ENCODE measurements around the gene KIAA0513. TPM values are rescaled to one million over a fixed set of nuclear protein-coding genes. Genes with fewer than 3 reads are reported as not detected.

Gene KIAA0513
- total RNA-seq, 1 experiment from 2014 or later: 6.6 TPM

DNA sequence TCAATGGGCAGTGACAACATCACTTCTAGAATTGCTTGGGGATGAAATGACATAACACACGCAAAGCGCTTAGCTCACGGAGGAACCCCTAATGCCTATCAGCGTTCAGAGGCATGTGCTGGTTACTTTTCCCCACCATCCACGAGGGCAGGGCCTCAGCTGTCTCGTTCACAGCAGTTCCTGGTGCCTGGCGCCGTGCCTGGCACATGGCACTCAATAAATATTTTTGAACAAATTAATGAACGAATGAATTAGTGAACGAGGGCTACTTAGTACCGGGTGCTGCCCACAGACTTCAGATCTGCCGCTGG, 98.8 kb downstream of the KIAA0513 start:
- ChIA-PET CTCF (interaction anchor here (4.3 kb wide), 1 partner anchor 11 kb away, joined by 33 read pairs; no protein-coding TSS in a partner anchor), POLR2A (no interaction called here), RAD21 (ENCODE audit: low non-redundant PET in 1 of 2, low total read pairs in 2 of 2, uncharacterized antibody in 2 of 2, unreplicated experiment in 2 of 2) (no interaction called here)
- Histone ChIP-seq H3K9me2 (ENCODE audit: insufficient read depth) (no peaks in the 10 kb centered on the region), H3K4me3 (replicated peaks in 1 of 2; ENCODE audit: low read depth in 1 of 2, low read length in 2 of 2) (no peak overlapping the region), H4K20me1 (ENCODE audit: insufficient read depth) (no peaks in the 10 kb centered on the region), H2AFZ (ENCODE audit: low read depth, low read length, poor library complexity, severe bottlenecking) (no peak overlapping the region), H3K27me3 (ENCODE audit: insufficient read depth, low read length) (no peaks in the 10 kb centered on the region), H3K9me3 (ENCODE audit: control insufficient read depth in 1 of 2, insufficient read depth in 1 of 2, low read depth in 1 of 2, low read length in 2 of 2) (no peaks in the 10 kb centered on the region), H3K9ac (ENCODE audit: low read length) (no peak overlapping the region), H3K36me3 (ENCODE audit: control insufficient read depth in 1 of 2, insufficient read depth in 2 of 2, low read length in 2 of 2) (no peaks in the 10 kb centered on the region), H3K4me1 (ENCODE audit: control insufficient read depth in 1 of 2, insufficient read depth in 2 of 2, low read length in 2 of 2) (peaks cover 17 to 35% of the 10 kb centered on the region in 2 experiments), H3K27ac (ENCODE audit: low read depth, low read length) (no peak overlapping the region), H3K79me2 (ENCODE audit: insufficient read depth, low read length) (no peaks in the 10 kb centered on the region), H3K4me2 (ENCODE audit: low read length) (no peak overlapping the region)
- ATAC-seq: no peak
- intact Hi-C loops (cut with micrococcal nuclease): no loop called here
- DNase-seq (ENCODE audit: low read depth, low spot score): no peak
- TF ChIP-seq, protein P1, sequence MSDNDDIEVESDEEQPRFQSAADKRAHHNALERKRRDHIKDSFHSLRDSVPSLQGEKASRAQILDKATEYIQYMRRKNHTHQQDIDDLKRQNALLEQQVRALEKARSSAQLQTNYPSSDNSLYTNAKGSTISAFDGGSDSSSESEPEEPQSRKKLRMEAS (IDR thresholded peaks at IDR 0.05): no peak
- TF ChIP-seq ZFX (IDR thresholded peaks at IDR 0.05) (no peak), CEBPB (IDR thresholded peaks at IDR 0.05; ENCODE audit: low read depth) (no peak), POLR2A (IDR thresholded peaks at IDR 0.05; ENCODE audit: borderline replicate concordance, extremely low read depth, insufficient read depth, insufficient read length) (no peak), TCF7L2 (IDR thresholded peaks at IDR 0.05; ENCODE audit: borderline replicate concordance, extremely low read depth, insufficient read depth, insufficient read length) (no peak), SIN3A (IDR thresholded peaks at IDR 0.05; ENCODE audit: low read depth) (no peak), EZH2phosphoT487 (IDR thresholded peaks at IDR 0.05; ENCODE audit: borderline replicate concordance) (no peak), CBX3 (IDR thresholded peaks at IDR 0.05; ENCODE audit: low read depth) (no peak), RAD21 (IDR thresholded peaks at IDR 0.05; ENCODE audit: low read depth) (no peak), ZNF274 (IDR thresholded peaks at IDR 0.05; ENCODE audit: low read depth, low read length) (no peak), POLR2AphosphoS5 (IDR thresholded peaks at IDR 0.05; ENCODE audit: low read depth, low read length) (no peak), EZH2 (IDR thresholded peaks at IDR 0.05) (no peak), ELF1 (IDR thresholded peaks at IDR 0.05; ENCODE audit: borderline replicate concordance, low read depth) (no peak), FOSL1 (IDR thresholded peaks at IDR 0.05; ENCODE audit: low read depth) (no peak), YY1 (IDR thresholded peaks at IDR 0.05; ENCODE audit: extremely low read depth, insufficient replicate concordance, low read depth, low read length) (no peak), SRF (IDR thresholded peaks at IDR 0.05; ENCODE audit: low read depth) (no peak)
- TF ChIP-seq, protein P2, sequence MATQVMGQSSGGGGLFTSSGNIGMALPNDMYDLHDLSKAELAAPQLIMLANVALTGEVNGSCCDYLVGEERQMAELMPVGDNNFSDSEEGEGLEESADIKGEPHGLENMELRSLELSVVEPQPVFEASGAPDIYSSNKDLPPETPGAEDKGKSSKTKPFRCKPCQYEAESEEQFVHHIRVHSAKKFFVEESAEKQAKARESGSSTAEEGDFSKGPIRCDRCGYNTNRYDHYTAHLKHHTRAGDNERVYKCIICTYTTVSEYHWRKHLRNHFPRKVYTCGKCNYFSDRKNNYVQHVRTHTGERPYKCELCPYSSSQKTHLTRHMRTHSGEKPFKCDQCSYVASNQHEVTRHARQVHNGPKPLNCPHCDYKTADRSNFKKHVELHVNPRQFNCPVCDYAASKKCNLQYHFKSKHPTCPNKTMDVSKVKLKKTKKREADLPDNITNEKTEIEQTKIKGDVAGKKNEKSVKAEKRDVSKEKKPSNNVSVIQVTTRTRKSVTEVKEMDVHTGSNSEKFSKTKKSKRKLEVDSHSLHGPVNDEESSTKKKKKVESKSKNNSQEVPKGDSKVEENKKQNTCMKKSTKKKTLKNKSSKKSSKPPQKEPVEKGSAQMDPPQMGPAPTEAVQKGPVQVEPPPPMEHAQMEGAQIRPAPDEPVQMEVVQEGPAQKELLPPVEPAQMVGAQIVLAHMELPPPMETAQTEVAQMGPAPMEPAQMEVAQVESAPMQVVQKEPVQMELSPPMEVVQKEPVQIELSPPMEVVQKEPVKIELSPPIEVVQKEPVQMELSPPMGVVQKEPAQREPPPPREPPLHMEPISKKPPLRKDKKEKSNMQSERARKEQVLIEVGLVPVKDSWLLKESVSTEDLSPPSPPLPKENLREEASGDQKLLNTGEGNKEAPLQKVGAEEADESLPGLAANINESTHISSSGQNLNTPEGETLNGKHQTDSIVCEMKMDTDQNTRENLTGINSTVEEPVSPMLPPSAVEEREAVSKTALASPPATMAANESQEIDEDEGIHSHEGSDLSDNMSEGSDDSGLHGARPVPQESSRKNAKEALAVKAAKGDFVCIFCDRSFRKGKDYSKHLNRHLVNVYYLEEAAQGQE (IDR thresholded peaks at IDR 0.05; ENCODE audit: low read depth): no peak
- TF ChIP-seq, protein P3, sequence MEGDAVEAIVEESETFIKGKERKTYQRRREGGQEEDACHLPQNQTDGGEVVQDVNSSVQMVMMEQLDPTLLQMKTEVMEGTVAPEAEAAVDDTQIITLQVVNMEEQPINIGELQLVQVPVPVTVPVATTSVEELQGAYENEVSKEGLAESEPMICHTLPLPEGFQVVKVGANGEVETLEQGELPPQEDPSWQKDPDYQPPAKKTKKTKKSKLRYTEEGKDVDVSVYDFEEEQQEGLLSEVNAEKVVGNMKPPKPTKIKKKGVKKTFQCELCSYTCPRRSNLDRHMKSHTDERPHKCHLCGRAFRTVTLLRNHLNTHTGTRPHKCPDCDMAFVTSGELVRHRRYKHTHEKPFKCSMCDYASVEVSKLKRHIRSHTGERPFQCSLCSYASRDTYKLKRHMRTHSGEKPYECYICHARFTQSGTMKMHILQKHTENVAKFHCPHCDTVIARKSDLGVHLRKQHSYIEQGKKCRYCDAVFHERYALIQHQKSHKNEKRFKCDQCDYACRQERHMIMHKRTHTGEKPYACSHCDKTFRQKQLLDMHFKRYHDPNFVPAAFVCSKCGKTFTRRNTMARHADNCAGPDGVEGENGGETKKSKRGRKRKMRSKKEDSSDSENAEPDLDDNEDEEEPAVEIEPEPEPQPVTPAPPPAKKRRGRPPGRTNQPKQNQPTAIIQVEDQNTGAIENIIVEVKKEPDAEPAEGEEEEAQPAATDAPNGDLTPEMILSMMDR (IDR thresholded peaks at IDR 0.05 in 2 of 3, conservative IDR thresholded peaks at IDR 0.05 in 1 of 3; ENCODE audit: borderline replicate concordance in 1 of 3, insufficient read depth in 1 of 3, low read depth in 2 of 3, low read length in 2 of 3): no peak
- TF ChIP-seq, protein P4, sequence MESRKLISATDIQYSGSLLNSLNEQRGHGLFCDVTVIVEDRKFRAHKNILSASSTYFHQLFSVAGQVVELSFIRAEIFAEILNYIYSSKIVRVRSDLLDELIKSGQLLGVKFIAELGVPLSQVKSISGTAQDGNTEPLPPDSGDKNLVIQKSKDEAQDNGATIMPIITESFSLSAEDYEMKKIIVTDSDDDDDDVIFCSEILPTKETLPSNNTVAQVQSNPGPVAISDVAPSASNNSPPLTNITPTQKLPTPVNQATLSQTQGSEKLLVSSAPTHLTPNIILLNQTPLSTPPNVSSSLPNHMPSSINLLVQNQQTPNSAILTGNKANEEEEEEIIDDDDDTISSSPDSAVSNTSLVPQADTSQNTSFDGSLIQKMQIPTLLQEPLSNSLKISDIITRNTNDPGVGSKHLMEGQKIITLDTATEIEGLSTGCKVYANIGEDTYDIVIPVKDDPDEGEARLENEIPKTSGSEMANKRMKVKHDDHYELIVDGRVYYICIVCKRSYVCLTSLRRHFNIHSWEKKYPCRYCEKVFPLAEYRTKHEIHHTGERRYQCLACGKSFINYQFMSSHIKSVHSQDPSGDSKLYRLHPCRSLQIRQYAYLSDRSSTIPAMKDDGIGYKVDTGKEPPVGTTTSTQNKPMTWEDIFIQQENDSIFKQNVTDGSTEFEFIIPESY (IDR thresholded peaks at IDR 0.05; ENCODE audit: extremely low read depth, insufficient replicate concordance, low read length): no peak
- no TSS peak for BruUV-seq (replicated peaks)
